Non-pigmented ciliary epithelial cell (primary cell): Measurements from ENCODE around the gene ACVR1.

ENCODE experiments used
- DNase-seq: peaks from one replicate; pipeline ENCODE4 v3.0.0-alpha.2; 2010; ENCODE audit warnings: low read depth

ACVR1 gene

GRCh38 chr2:157789933-157790511 lies 86.1 kb downstream of the ACVR1 start:
- DNase-seq: no peak

DNA sequence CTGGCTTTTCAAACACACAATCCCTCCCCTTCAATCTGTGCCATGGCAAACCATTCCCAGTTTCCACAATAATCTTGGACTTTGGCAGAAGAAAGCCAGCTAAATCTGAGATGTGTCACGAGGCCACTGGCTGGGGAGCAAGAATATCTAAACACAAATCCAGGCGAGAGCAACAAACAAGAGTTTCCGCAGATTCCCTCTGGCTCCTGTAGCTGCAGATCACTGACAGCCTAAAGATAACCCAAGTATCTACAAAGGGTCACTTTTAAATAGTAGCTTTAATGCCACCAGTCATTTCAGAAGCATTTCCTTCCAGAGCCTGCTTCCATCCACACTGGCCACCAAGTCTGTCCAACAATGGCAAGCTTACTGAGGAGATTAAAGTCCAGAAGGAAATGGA lies 86.9 kb downstream of the ACVR1 start:
- DNase-seq: no peak

DNA sequence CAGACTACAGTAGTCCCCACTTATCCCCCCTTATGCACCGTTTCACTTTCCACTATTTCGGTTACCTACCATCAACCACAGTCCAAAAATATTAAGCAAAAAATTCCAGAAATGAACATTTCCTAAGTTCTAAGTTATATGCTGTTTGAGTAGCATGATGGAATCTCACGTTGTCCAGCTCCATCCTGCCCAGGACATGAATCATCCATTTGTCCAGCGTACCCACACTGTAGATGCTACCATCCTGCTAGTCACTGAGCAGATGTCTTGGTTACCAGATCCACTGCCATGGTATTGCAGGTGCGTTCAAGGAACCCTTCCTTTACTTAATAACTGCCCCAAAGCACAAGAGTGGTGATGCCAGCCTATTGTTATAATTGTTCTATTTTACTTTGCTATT lies 87.9 kb downstream of the ACVR1 start:
- DNase-seq: no peak

DNA sequence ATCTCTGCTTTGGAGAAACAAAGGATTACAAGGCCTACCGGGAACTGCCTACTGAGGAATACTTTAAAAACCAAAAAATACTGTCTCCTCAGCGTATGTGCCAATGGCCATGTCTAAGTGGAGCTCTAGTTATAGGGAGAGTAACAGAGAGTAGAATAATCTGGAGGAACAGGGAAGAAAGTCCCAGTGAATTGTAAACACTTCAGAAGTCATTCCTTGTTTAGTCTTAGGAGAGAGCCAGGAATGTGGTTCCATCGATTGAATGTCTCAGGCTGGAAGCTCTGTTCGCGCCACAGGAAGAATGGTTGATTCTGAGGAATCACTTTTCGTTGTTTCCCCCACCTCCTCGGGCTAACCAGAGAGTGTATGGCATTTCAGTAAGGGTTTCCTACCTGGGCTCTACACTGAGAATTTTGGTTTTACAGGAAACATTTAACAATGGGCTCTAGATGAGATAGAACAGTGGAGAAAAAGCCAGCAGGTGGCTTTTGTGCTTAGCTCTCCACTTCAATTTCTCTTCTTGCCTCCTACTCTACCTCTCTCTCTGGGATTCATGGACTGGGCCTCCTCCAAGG lies 88.7 kb downstream of the ACVR1 start:
- no peak for DNase-seq

GRCh38 chr2:157786663-157787363 lies 89.3 kb downstream of the ACVR1 start:
- no peak for DNase-seq

- no peak for DNase-seq
These were observed 90.1 kb downstream of the ACVR1 start for GRCh38 chr2:157785866-157786662.

- DNase-seq: no peak
These were observed 90.9 kb downstream of the ACVR1 start for GRCh38 chr2:157785200-157785599.

DNA sequence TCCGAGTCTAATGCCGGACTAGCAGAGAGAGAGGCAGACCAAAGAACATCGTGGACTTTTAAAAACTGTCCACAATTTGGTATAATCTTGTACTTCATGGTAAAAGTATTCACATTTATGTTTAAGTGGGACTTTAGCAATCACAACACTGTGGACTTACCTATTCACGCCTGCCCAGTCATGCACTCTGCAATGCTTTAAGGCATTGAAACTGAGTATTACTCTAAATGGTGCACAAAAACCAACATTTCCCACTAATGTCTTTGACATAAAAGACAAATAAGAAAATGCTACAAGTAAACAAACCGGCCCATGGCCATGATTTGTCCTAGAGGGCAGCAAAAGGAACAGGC lies 91.3 kb downstream of the ACVR1 start:
- no peak for DNase-seq

- no peak for DNase-seq
These were observed 91.8 kb downstream of the ACVR1 start for GRCh38 chr2:157784169-157784822.

DNA sequence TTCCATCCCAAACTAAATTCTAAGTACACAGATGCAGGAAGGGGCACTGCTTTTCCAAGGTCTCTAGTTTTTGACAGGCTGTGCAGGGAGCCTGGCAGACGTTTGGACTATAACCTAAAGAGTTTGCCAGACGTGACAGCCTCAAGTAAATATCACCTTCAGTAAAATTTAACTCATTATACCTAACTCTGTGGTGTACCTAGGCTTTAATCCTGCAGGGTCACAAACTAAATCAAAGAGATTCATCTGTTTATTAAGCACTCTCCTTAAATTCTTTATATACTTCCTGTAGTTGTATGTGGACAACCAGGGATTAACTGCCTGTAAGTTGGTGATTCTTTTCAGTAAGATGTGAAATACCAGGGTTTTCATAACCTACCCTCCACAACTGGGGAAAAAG lies 92.9 kb downstream of the ACVR1 start:
- DNase-seq: no peak

DNA sequence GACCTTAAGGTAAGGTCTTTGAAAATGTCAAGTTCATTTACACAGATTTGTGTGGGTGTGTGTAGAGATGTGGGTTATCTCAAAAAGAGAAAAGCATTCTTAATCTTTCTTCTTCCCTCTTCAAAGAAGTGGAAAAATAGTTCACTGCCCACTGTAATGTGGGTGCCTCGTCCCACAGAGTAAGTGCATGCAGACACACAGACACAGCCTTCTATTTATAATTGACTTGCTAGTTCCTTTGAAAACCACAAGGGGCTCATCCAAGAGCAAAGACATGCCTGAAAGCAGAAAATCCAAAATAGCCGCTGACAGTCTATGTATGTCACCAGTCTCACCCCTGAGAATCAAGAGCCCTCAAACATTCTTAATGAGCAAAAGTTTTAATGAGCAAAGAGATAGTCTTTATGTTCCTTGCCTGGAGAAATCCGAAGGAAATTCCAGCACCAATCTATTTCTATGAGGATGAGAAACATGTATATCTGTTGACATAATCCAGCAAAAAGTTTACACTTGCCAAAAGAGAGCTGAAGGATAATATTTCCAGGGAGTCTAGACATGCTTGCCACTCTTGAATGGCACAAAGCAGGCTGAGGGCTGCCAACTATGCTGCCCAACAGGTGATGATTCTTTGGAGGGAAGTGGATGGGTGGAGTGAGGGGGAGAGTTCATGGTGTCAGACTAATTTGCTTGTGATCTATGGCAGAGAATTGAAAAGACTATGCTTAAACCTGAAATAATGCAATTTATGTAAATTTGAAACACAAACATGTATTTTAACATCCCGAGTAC lies 93.9 kb downstream of the ACVR1 start:
- DNase-seq: no peak

GRCh38 chr2:157780211-157780610 lies 95.9 kb downstream of the ACVR1 start:
- no peak for DNase-seq

DNA sequence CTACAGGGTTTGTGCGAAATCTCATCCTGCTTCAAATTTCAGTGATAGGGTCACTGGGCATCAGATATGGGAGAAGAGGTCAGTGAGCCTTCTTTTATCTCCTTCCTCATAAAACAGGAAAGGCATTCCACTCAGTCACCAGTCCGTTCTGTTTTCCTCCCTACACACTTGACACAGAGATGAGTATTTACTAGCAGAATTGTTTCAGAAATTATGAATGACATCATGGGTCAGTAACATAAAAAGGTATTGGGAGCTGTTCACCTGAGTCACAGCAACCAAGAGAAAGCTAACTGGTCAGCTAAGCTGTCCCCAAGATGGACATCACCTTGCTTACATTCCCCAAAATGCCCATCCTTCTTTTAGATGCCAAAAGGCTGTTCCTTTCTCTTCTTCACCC lies 96.3 kb downstream of the ACVR1 start:
- DNase-seq: no peak

- no peak for DNase-seq
These were observed 98.7 kb downstream of the ACVR1 start for GRCh38 chr2:157777427-157777826.

GRCh38 chr2:157771234-157771633 lies 104.9 kb downstream of the ACVR1 start:
- no peak for DNase-seq

GRCh38 chr2:157769856-157770255 lies 106.3 kb downstream of the ACVR1 start:
- DNase-seq: no peak

- no peak for DNase-seq
These were observed 111.7 kb downstream of the ACVR1 start for GRCh38 chr2:157764386-157764785.

DNA sequence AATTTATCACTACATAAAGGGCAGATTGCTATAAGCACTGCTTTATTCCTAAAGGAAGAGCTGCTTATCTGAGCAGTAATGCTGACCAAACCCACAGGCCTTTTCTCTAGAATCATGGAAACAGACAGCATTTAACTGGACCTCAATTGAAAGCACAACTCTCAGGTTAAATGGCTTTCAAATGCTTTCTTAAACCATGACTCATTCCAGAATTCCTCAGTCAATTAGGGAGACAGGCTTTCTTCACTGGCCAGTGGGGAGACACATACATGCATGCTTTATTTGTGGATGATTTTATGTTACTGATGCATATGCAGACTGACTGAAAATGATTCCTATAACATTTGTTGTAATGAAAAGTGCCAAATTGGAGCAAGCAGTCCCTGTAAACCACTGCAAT lies 114.6 kb downstream of the ACVR1 start:
- DNase-seq: no peak

DNA sequence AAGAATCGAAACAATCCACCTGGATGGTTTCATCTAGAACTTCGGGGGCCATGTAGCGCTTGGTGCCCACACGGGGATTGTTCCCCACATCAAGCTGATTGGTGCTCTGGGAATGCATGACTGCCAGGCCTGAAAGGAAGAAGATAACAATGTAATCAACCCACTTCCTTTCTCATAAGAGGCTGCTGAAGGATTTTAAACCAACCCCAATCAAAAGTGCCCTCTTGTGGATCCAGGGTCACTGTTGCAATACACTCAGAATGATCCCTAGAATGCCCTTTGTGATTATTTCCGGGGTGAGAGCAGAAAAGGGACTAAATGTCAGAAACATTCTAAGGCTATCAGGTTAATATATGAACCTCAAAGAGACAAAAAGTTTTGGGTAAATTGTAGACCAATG lies 115.2 kb downstream of the ACVR1 start:
- no peak for DNase-seq

- DNase-seq: no peak
These were observed 116.3 kb downstream of the ACVR1 start for GRCh38 chr2:157759855-157760254.

GRCh38 chr2:157758586-157758985 lies 117.5 kb downstream of the ACVR1 start:
- DNase-seq: no peak

GRCh38 chr2:157757500-157757899 lies 118.6 kb downstream of the ACVR1 start:
- DNase-seq: no peak
